Measurements from ENCODE around the gene PEAK1.
"Not testable (repeated sequence)": the region's sequence is repeated elsewhere in the genome, so short reads cannot be mapped to it uniquely, and the experiment has no call there.

PEAK1 gene

GRCh38 chr15:77196381-77196780 lies 223.5 kb downstream of the PEAK1 start:
- Histone ChIP-seq H3K4me3 (ENCODE audit: low read depth in 1 of 2, low read length in 2 of 2) (no peak overlapping the region), H3K27ac (ENCODE audit: low read depth, low read length) (no peak overlapping the region), H3K4me1 (ENCODE audit: insufficient read depth, low read length) (no peaks in the 10 kb centered on the region), H3K9me3 (ENCODE audit: low read length) (no peaks in the 10 kb centered on the region), H3K9ac (ENCODE audit: low read length) (no peak overlapping the region), H3K36me3 (ENCODE audit: insufficient read depth, low read length) (no peaks in the 10 kb centered on the region), H3K27me3 (ENCODE audit: control insufficient read depth in 1 of 2, insufficient read depth in 2 of 2, low read length in 2 of 2) (no peaks in the 10 kb centered on the region)

GRCh38 chr15:77195586-77195985 lies 224.3 kb downstream of the PEAK1 start:
- no peaks in the 10 kb centered on the region for H3K9me3 ChIP-seq (ENCODE audit: low read length)
- no peak overlapping the region for H3K27ac ChIP-seq (ENCODE audit: low read depth, low read length)
- H3K4me1 ChIP-seq (ENCODE audit: insufficient read depth, low read length) = no peaks in the 10 kb centered on the region
- no peak overlapping the region for H3K9ac ChIP-seq (ENCODE audit: low read length)
- no peaks in the 10 kb centered on the region for H3K27me3 ChIP-seq (ENCODE audit: control insufficient read depth in 1 of 2, insufficient read depth in 2 of 2, low read length in 2 of 2)
- H3K4me3 ChIP-seq (ENCODE audit: low read depth in 1 of 2, low read length in 2 of 2) = no peak overlapping the region
- no peaks in the 10 kb centered on the region for H3K36me3 ChIP-seq (ENCODE audit: insufficient read depth, low read length)

DNA sequence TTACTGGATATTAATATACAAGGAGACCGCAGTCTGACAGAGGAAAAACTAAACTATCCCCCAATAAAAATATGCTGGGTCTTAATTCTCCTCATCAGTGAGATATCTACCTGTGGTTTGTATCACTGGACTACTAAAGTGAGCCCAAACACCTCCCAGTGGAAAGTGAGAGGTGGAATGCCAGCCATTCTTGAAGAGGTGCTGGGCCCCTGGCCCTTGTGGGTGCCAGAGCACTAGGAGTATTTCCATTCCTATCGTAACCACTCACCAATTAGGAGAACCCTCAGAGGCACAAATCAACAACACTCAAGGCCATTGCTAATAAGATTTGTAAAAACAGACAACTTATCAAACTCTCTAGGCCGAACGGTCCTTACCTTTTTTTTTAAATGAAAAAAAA lies 227.5 kb downstream of the PEAK1 start:
- no peak overlapping the region for H3K4me3 ChIP-seq (ENCODE audit: low read depth in 1 of 2, low read length in 2 of 2)
- no peak overlapping the region for H3K9ac ChIP-seq (ENCODE audit: low read length)
- H3K9me3 ChIP-seq (ENCODE audit: low read length) = no peaks in the 10 kb centered on the region
- H3K27me3 ChIP-seq (ENCODE audit: control insufficient read depth in 1 of 2, insufficient read depth in 2 of 2, low read length in 2 of 2) = no peaks in the 10 kb centered on the region
- H3K36me3 ChIP-seq (ENCODE audit: insufficient read depth, low read length) = no peaks in the 10 kb centered on the region
- H3K4me1 ChIP-seq (ENCODE audit: insufficient read depth, low read length) = no peaks in the 10 kb centered on the region
- H3K27ac ChIP-seq (ENCODE audit: low read depth, low read length) = no peak overlapping the region

- no peak overlapping the region for H3K4me3 ChIP-seq (ENCODE audit: low read depth in 1 of 2, low read length in 2 of 2)
- no peak overlapping the region for H3K9ac ChIP-seq (ENCODE audit: low read length)
- H3K36me3 ChIP-seq (ENCODE audit: insufficient read depth, low read length) = no peaks in the 10 kb centered on the region
- no peaks in the 10 kb centered on the region for H3K9me3 ChIP-seq (ENCODE audit: low read length)
- H3K27me3 ChIP-seq (ENCODE audit: control insufficient read depth in 1 of 2, insufficient read depth in 2 of 2, low read length in 2 of 2) = no peaks in the 10 kb centered on the region
- H3K4me1 ChIP-seq (ENCODE audit: insufficient read depth, low read length) = no peaks in the 10 kb centered on the region
- no peak overlapping the region for H3K27ac ChIP-seq (ENCODE audit: low read depth, low read length)
These were observed 228.6 kb downstream of the PEAK1 start for GRCh38 chr15:77191230-77191834.

- H3K4me3 ChIP-seq (ENCODE audit: low read depth in 1 of 2, low read length in 2 of 2) = no peak overlapping the region
- no peaks in the 10 kb centered on the region for H3K4me1 ChIP-seq (ENCODE audit: insufficient read depth, low read length)
- no peaks in the 10 kb centered on the region for H3K27me3 ChIP-seq (ENCODE audit: control insufficient read depth in 1 of 2, insufficient read depth in 2 of 2, low read length in 2 of 2)
- no peaks in the 10 kb centered on the region for H3K9me3 ChIP-seq (ENCODE audit: low read length)
- no peak overlapping the region for H3K9ac ChIP-seq (ENCODE audit: low read length)
- no peak overlapping the region for H3K27ac ChIP-seq (ENCODE audit: low read depth, low read length)
- H3K36me3 ChIP-seq (ENCODE audit: insufficient read depth, low read length) = no peaks in the 10 kb centered on the region
These were observed 232.0 kb downstream of the PEAK1 start for GRCh38 chr15:77187751-77188464.

GRCh38 chr15:77186594-77187011 lies 233.3 kb downstream of the PEAK1 start:
- Histone ChIP-seq H3K27ac (ENCODE audit: low read depth, low read length) (no peak overlapping the region), H3K4me3 (ENCODE audit: low read depth in 1 of 2, low read length in 2 of 2) (no peak overlapping the region), H3K9me3 (ENCODE audit: low read length) (no peaks in the 10 kb centered on the region), H3K36me3 (ENCODE audit: insufficient read depth, low read length) (no peaks in the 10 kb centered on the region), H3K4me1 (ENCODE audit: insufficient read depth, low read length) (no peaks in the 10 kb centered on the region), H3K27me3 (ENCODE audit: control insufficient read depth in 1 of 2, insufficient read depth in 2 of 2, low read length in 2 of 2) (no peaks in the 10 kb centered on the region), H3K9ac (ENCODE audit: low read length) (no peak overlapping the region)

GRCh38 chr15:77185242-77185785 lies 234.6 kb downstream of the PEAK1 start:
- Histone ChIP-seq H3K4me3 (ENCODE audit: low read depth in 1 of 2, low read length in 2 of 2) (no peak overlapping the region), H3K4me1 (ENCODE audit: insufficient read depth, low read length) (no peaks in the 10 kb centered on the region), H3K9me3 (ENCODE audit: low read length) (no peaks in the 10 kb centered on the region), H3K36me3 (ENCODE audit: insufficient read depth, low read length) (no peaks in the 10 kb centered on the region), H3K27ac (ENCODE audit: low read depth, low read length) (no peak overlapping the region), H3K9ac (ENCODE audit: low read length) (no peak overlapping the region), H3K27me3 (ENCODE audit: control insufficient read depth in 1 of 2, insufficient read depth in 2 of 2, low read length in 2 of 2) (no peaks in the 10 kb centered on the region)

GRCh38 chr15:77184352-77184751 lies 235.6 kb downstream of the PEAK1 start:
- H3K4me1 ChIP-seq (ENCODE audit: insufficient read depth, low read length); H3K9ac ChIP-seq (ENCODE audit: low read length); H3K27ac ChIP-seq (ENCODE audit: low read depth, low read length); H3K4me3 ChIP-seq (ENCODE audit: low read depth in 1 of 2, low read length in 2 of 2); H3K27me3 ChIP-seq (ENCODE audit: control insufficient read depth in 1 of 2, insufficient read depth in 2 of 2, low read length in 2 of 2); H3K9me3 ChIP-seq (ENCODE audit: low read length); H3K36me3 ChIP-seq (ENCODE audit: insufficient read depth, low read length): not testable (repeated sequence)

DNA sequence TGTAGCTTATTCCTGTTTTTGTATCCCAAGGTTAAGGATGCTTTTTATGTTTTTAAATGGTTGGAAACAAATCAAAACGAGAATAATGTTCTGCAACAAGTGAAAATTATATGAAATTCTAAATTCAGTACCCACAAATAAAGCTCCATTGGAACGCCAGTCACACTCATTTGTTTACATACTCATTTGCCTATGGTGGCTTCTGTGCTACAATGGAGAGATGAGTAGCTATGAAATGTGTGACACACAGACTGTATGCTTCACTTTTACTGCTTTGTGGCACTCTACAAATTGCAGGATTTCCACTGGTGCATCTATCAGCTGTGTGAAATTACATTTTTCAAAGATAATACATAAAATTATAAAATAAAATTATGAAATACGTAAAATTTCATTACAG lies 236.8 kb downstream of the PEAK1 start:
- Histone ChIP-seq H3K9me3 (ENCODE audit: low read length) (no peaks in the 10 kb centered on the region), H3K27ac (ENCODE audit: low read depth, low read length) (no peak overlapping the region), H3K4me3 (ENCODE audit: low read depth in 1 of 2, low read length in 2 of 2) (no peak overlapping the region), H3K4me1 (ENCODE audit: insufficient read depth, low read length) (no peaks in the 10 kb centered on the region), H3K36me3 (ENCODE audit: insufficient read depth, low read length) (no peaks in the 10 kb centered on the region), H3K27me3 (ENCODE audit: control insufficient read depth in 1 of 2, insufficient read depth in 2 of 2, low read length in 2 of 2) (no peaks in the 10 kb centered on the region), H3K9ac (ENCODE audit: low read length) (no peak overlapping the region)

- no peaks in the 10 kb centered on the region for H3K36me3 ChIP-seq (ENCODE audit: insufficient read depth, low read length)
- H3K9me3 ChIP-seq (ENCODE audit: low read length) = no peaks in the 10 kb centered on the region
- H3K9ac ChIP-seq (ENCODE audit: low read length) = no peak overlapping the region
- no peaks in the 10 kb centered on the region for H3K27me3 ChIP-seq (ENCODE audit: control insufficient read depth in 1 of 2, insufficient read depth in 2 of 2, low read length in 2 of 2)
- H3K4me3 ChIP-seq (ENCODE audit: low read depth in 1 of 2, low read length in 2 of 2) = no peak overlapping the region
- no peaks in the 10 kb centered on the region for H3K4me1 ChIP-seq (ENCODE audit: insufficient read depth, low read length)
- H3K27ac ChIP-seq (ENCODE audit: low read depth, low read length) = no peak overlapping the region
These were observed 238.4 kb downstream of the PEAK1 start for GRCh38 chr15:77181305-77182074.

GRCh38 chr15:77180757-77181156 lies 239.1 kb downstream of the PEAK1 start:
- Histone ChIP-seq H3K4me1 (ENCODE audit: insufficient read depth, low read length) (no peaks in the 10 kb centered on the region), H3K27me3 (ENCODE audit: control insufficient read depth in 1 of 2, insufficient read depth in 2 of 2, low read length in 2 of 2) (no peaks in the 10 kb centered on the region), H3K27ac (ENCODE audit: low read depth, low read length) (no peak overlapping the region), H3K36me3 (ENCODE audit: insufficient read depth, low read length) (no peaks in the 10 kb centered on the region), H3K9ac (ENCODE audit: low read length) (no peak overlapping the region), H3K4me3 (ENCODE audit: low read depth in 1 of 2, low read length in 2 of 2) (no peak overlapping the region), H3K9me3 (ENCODE audit: low read length) (no peaks in the 10 kb centered on the region)
